Measurements from ENCODE around the gene RAB14. TPM values are rescaled to one million over a fixed set of nuclear protein-coding genes. Genes with fewer than 3 reads are reported as not detected.
"Not testable (repeated sequence)": the region's sequence is repeated elsewhere in the genome, so short reads cannot be mapped to it uniquely, and the experiment has no call there.

Gene RAB14
- total RNA-seq, 1 experiment from 2014 or later: 73.2 TPM

- TF ChIP-seq, protein P1, sequence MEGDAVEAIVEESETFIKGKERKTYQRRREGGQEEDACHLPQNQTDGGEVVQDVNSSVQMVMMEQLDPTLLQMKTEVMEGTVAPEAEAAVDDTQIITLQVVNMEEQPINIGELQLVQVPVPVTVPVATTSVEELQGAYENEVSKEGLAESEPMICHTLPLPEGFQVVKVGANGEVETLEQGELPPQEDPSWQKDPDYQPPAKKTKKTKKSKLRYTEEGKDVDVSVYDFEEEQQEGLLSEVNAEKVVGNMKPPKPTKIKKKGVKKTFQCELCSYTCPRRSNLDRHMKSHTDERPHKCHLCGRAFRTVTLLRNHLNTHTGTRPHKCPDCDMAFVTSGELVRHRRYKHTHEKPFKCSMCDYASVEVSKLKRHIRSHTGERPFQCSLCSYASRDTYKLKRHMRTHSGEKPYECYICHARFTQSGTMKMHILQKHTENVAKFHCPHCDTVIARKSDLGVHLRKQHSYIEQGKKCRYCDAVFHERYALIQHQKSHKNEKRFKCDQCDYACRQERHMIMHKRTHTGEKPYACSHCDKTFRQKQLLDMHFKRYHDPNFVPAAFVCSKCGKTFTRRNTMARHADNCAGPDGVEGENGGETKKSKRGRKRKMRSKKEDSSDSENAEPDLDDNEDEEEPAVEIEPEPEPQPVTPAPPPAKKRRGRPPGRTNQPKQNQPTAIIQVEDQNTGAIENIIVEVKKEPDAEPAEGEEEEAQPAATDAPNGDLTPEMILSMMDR (IDR thresholded peaks at IDR 0.05; ENCODE audit: insufficient read depth in 1 of 2, low read depth in 1 of 2, low read length in 1 of 2, severe bottlenecking in 1 of 2, unreplicated experiment in 1 of 2): no peak
- DNase-seq: no peak
- Mint-ChIP-seq H3K4me3 (ENCODE audit: unreplicated experiment) (no peak overlapping the region), H3K9me3 (ENCODE audit: unreplicated experiment) (no peaks in the 10 kb centered on the region), H3K27ac (ENCODE audit: unreplicated experiment) (no peak overlapping the region), H3K4me1 (ENCODE audit: low read depth, unreplicated experiment) (peaks cover 20% of the 10 kb centered on the region), H3K27me3 (ENCODE audit: insufficient read depth, unreplicated experiment) (no peaks in the 10 kb centered on the region), H3K36me3 (ENCODE audit: insufficient read depth, unreplicated experiment) (peaks cover 65% of the 10 kb centered on the region)
- Histone ChIP-seq H3K4me3 (ENCODE audit: low read depth, low read length) (no peak overlapping the region), H3K4me1 (peaks cover 30% of the 10 kb centered on the region), H3K27me3 (replicated peaks; ENCODE audit: control insufficient read depth, insufficient read depth, low read length) (no peaks in the 10 kb centered on the region), H3K9me3 (no peaks in the 10 kb centered on the region), H3K36me3 (ENCODE audit: control insufficient read depth, insufficient read depth, low read length) (no peaks in the 10 kb centered on the region; the same call in 1 of the 2 replicates)
- no TSS peak for BruUV-seq (replicated peaks)
- ChIA-PET CTCF (interaction anchor here (0.5 to 0.6 kb wide), 2 partner anchors 59 to 70 kb away, joined by 3 read pairs; no protein-coding TSS in a partner anchor), POLR2A (no interaction called here)
- intact Hi-C loops (cut with micrococcal nuclease; ENCODE audit: unreplicated experiment): no loop called here
Measured at GRCh38 chr9:121179930-121180681, 21.6 kb downstream of the RAB14 start.

GRCh38 chr9:121179373-121179721, 22.3 kb downstream of the RAB14 start:
- BruUV-seq (replicated peaks); H3K27me3 ChIP-seq (replicated peaks; ENCODE audit: control insufficient read depth, insufficient read depth, low read length); H3K9me3 ChIP-seq; DNase-seq; CTCF ChIA-PET; H3K9me3 Mint-ChIP-seq (ENCODE audit: unreplicated experiment); H3K27me3 Mint-ChIP-seq (ENCODE audit: insufficient read depth, unreplicated experiment); H3K4me3 Mint-ChIP-seq (ENCODE audit: unreplicated experiment); H3K27ac Mint-ChIP-seq (ENCODE audit: unreplicated experiment); POLR2A ChIA-PET; H3K36me3 ChIP-seq (ENCODE audit: control insufficient read depth, insufficient read depth, low read length); intact Hi-C loops (cut with micrococcal nuclease; ENCODE audit: unreplicated experiment); H3K4me3 ChIP-seq (ENCODE audit: low read depth, low read length): not testable (repeated sequence)
- Mint-ChIP-seq H3K36me3 (ENCODE audit: insufficient read depth, unreplicated experiment) (peaks cover 71% of the 10 kb centered on the region), H3K4me1 (ENCODE audit: low read depth, unreplicated experiment) (peaks cover 19% of the 10 kb centered on the region)
- H3K4me1 ChIP-seq: peaks cover 22% of the 10 kb centered on the region

GRCh38 chr9:121178676-121179372, 22.8 kb downstream of the RAB14 start:
- peaks cover 17% of the 10 kb centered on the region for H3K4me1 ChIP-seq
- no peaks in the 10 kb centered on the region; the same call in 1 of the 2 replicates for H3K36me3 ChIP-seq (ENCODE audit: control insufficient read depth, insufficient read depth, low read length)
- no peaks in the 10 kb centered on the region for H3K9me3 Mint-ChIP-seq (ENCODE audit: unreplicated experiment)
- H3K4me3 Mint-ChIP-seq (ENCODE audit: unreplicated experiment): no peak overlapping the region
- H3K27ac Mint-ChIP-seq (ENCODE audit: unreplicated experiment): no peak overlapping the region
- TF ChIP-seq, protein P1 (IDR thresholded peaks at IDR 0.05; ENCODE audit: insufficient read depth in 1 of 2, low read depth in 1 of 2, low read length in 1 of 2, severe bottlenecking in 1 of 2, unreplicated experiment in 1 of 2): no peak
- no peak for DNase-seq
- no peak overlapping the region for H3K4me3 ChIP-seq (ENCODE audit: low read depth, low read length)
- intact Hi-C loops (cut with micrococcal nuclease; ENCODE audit: unreplicated experiment): no loop called here
- BruUV-seq (replicated peaks): no TSS peak
- H3K4me1 Mint-ChIP-seq (ENCODE audit: low read depth, unreplicated experiment): peaks cover 16% of the 10 kb centered on the region
- CTCF ChIA-PET: interaction anchor here (0.7 kb wide), 1 partner anchor 46 kb away, joined by 3 read pairs; no protein-coding TSS in a partner anchor
- no peaks in the 10 kb centered on the region for H3K27me3 ChIP-seq (replicated peaks; ENCODE audit: control insufficient read depth, insufficient read depth, low read length)
- POLR2A ChIA-PET: no interaction called here
- H3K36me3 Mint-ChIP-seq (ENCODE audit: insufficient read depth, unreplicated experiment): peaks cover 74% of the 10 kb centered on the region
- H3K9me3 ChIP-seq: no peaks in the 10 kb centered on the region
- no peaks in the 10 kb centered on the region for H3K27me3 Mint-ChIP-seq (ENCODE audit: insufficient read depth, unreplicated experiment)
